HG02970 (cell line): ENCODE results near the gene NAB1.
"Not testable (repeated sequence)": the region's sequence is repeated elsewhere in the genome, so short reads cannot be mapped to it uniquely, and the experiment has no call there.

Source experiments
- ATAC-seq: cut with Tn5 transposase; IDR thresholded peaks from one replicate; pipeline ENCODE4 v1.9.1; 2021; ENCODE audit warnings: mild to moderate bottlenecking, moderate library complexity, moderate number of reproducible peaks; ENCODE audit not compliant: unreplicated experiment, low FRiP score

Gene NAB1

GRCh38 chr2:190707726-190708125, 58.8 kb downstream of the NAB1 start:
- ATAC-seq = no peak

DNA sequence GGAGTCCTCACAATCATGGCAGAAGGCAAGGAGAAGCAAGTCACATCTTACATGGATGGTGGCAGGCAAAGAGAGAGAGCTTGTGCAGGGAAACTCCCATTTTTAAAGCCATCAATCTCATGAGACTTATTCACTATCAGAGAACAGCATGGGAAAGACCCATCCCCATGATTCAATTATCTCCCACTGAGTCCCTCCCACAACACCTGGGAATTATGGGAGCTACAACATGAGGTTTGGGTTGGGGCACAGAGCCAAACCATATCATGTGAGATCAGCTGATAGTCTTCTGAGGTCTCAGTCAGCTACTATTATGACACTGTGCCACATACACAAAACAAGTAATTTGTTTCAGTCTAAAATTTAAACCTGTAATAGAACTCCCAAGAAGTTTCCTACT, 59.8 kb downstream of the NAB1 start:
- ATAC-seq = not testable (repeated sequence)

DNA sequence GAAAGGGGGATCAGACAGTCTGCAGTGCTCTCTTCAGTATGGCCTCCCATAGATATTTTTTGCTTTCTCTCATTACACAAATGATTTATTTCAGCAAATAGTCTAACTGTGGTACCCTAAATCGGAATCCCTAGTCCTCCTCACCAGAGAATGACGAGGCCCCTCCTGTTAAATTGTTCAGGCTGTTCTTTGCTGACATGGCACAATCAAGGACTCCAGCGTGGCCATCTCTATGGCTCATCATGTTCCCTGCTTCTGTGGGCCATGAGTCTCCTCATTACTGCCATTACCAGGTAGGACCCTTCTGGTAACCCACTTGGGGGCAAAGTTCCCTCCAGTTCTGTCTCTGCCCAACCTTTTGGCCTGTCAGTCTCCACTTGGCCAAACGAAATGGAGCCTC, 62.2 kb downstream of the NAB1 start:
- no peak for ATAC-seq

- ATAC-seq = no peak
Measured at GRCh38 chr2:190713471-190713870, 64.6 kb downstream of the NAB1 start.

DNA sequence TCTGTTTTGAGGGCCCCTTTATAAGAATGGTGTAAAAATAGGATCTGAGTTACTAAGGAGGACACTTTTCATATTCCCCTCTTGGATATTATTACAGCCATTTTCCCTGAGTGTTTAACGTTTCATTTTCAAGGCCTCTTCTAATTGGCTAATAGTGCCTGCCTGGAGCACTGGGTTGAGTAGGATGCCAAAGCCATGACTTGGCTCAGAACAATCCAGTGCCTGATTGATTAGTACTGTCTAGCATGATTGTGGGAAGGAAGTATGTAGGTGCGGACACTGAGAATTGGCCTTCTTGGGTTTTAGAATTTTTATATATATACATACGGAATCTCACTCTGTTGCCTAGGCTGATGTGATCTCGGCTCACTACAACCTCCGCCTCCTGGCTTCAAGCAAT, 66.1 kb downstream of the NAB1 start:
- no peak for ATAC-seq

GRCh38 chr2:190716176-190716807, 67.4 kb downstream of the NAB1 start:
- ATAC-seq = no peak

GRCh38 chr2:190717306-190717705, 68.4 kb downstream of the NAB1 start:
- no peak for ATAC-seq

DNA sequence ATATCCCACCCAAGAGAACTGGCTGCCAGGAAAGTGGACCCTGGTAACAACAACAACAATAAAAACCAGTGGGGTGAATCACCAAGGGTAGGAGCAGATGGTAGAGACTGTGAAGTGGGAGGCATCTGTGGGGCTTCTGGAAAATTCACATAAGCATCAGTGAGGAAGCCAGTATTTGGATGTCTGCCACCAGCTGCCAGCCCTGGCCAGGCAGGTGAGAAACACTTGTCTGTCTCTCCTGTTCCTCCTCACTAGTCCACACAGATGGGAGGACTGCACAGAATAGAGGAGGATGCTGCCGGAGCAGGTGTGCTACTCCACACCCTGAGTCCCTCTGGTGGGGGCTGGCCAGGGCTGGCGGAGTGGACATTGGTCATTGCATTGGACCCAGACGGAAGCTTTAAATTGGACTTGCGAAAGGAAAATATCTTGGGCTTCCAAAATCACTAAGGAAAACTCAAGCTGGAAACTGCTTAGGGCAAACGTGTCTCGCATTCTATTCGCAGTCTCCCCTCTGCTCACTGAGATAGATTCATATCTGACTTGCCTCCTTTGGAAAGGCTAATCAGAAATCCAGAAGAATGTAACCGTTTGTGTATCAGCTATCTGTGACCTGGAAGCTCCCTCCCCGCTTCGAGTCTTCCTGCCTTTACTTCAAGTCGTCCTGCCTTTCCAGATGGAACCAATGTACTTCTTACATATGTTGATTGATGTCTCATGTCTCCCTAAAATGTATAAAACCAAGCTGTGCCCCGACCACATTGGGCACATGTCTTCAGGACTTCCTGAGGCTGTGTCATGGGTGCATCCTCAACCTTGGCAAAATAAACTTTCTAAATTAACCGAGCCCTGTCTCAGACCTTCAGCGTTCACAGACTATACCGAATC, 69.1 kb downstream of the NAB1 start:
- no peak for ATAC-seq

GRCh38 chr2:190718652-190719526, 70.0 kb downstream of the NAB1 start:
- peak; percentile 69 for ATAC-seq

GRCh38 chr2:190720276-190720675, 71.4 kb downstream of the NAB1 start:
- ATAC-seq = no peak

DNA sequence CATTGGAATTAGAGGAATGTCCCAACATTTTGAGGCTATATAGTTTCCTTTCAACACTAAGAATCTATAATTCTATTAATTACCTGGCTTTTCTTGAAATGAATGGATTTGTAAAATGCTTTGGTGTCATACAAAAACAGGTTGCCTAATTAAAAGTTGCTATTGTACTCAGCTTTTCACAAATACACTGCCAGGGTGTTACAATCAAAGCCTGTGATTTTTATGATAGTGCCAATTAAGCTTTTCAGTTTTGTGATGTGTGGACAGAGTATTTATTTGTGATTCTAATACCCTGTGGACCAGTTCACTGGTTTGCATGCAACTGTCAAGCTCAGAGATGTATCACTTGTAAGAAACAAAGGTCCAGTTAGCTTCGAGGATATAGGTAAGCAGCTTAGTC, 71.8 kb downstream of the NAB1 start:
- ATAC-seq = no peak

GRCh38 chr2:190722061-190722759, 73.3 kb downstream of the NAB1 start:
- peak; percentile 46 for ATAC-seq

- no peak for ATAC-seq
Measured at GRCh38 chr2:190722835-190723234, 74.0 kb downstream of the NAB1 start.

DNA sequence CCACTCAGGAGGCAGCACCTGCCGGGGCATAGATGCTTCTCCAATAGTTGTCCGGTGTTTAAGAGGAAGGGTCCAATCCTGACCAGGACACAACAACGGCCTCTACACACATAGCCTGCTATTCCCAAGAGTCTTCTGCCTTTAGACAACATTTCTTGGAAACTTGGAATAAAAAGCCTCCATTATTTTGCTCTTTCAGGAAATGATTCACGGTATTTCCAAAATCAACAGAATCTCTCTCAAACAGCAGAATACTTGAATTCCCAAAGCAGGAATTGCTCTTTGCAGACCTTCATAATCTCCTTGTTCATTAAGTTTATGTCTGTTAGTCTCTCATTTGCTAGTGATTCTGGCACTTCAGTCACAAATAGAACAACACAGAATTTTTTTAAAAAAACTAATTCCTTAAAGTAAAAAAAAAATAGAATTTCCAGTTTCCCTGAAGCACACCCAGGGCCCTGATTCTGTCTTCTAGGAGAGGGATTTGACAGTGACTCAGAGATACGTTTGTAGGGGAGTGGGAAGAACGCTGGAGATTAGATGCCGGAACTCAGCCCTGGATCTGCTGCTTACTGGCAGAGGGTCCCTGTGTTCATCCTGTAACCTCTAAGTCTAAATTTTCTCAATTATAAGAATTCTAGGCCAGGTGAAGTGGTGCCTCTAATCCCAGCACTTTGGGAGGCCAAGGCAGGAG, 74.7 kb downstream of the NAB1 start:
- ATAC-seq = no peak

- ATAC-seq = no peak
Measured at GRCh38 chr2:190726255-190726654, 77.4 kb downstream of the NAB1 start.

GRCh38 chr2:190736355-190736754, 87.5 kb downstream of the NAB1 start:
- no peak for ATAC-seq

DNA sequence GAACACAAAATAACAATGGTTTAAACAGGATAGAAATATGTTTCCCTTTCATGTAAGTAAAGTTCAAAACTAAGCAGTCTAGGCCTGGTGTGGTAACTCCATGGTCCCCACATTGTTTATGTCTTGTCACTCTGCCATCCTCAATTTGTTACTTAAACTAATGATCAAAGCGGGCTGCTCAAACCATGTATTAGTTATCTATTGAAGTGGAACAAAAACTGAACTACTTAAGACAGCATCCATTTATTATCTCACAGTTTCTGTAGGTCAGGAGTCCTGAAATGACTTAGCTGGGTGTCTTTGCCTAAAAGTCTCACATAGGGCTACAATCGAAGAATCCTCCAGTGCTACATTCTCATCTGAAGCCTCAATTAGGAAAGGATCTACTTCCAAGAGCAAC, 91.6 kb downstream of the NAB1 start:
- no peak for ATAC-seq
